ENCODE measurements around the gene TMEM132E.

Gene TMEM132E

GRCh38 chr17:34683390-34683789, 104.0 kb downstream of the TMEM132E start:
- Histone ChIP-seq H3K36me3 (ENCODE audit: control insufficient read depth in 2 of 2, insufficient read depth in 1 of 2, low read length in 2 of 2) (no peaks in the 10 kb centered on the region), H3K4me1 (ENCODE audit: control insufficient read depth, insufficient read depth, low read length) (no peaks in the 10 kb centered on the region), H3K9me3 (ENCODE audit: control insufficient read depth, insufficient read depth, low read depth, low read length) (no peaks in the 10 kb centered on the region), H3K4me3 (ENCODE audit: low read depth, low read length) (no peak overlapping the region), H3K27ac (ENCODE audit: extremely low read depth, low read depth, low read length) (no peak overlapping the region)
- CTCF ChIA-PET = interaction anchor here (0.7 kb wide), 2 partner anchors 295 to 441 kb away, joined by 3 read pairs; no protein-coding TSS in a partner anchor
- POLR2A ChIA-PET = no interaction called here
- TF ChIP-seq ZNF518A (tag by site-specific recombination; conservative IDR thresholded peaks at IDR 0.05; ENCODE audit: low read depth) (no peak), RBAK (tag by site-specific recombination; IDR thresholded peaks at IDR 0.05) (no peak), SP2 (tag by site-specific recombination; IDR thresholded peaks at IDR 0.05) (no peak), WT1 (tag by site-specific recombination; IDR thresholded peaks at IDR 0.05) (no peak), ZNF501 (tag by site-specific recombination; IDR thresholded peaks at IDR 0.05) (no peak), ZNF747 (tag by site-specific recombination; IDR thresholded peaks at IDR 0.05) (no peak), YY2 (tag by site-specific recombination; IDR thresholded peaks at IDR 0.05) (no peak), ZNF19 (tag by site-specific recombination; IDR thresholded peaks at IDR 0.05; ENCODE audit: low read depth) (no peak), FEZF1 (tag by site-specific recombination; IDR thresholded peaks at IDR 0.05) (no peak), ZNF184 (tag by site-specific recombination; IDR thresholded peaks at IDR 0.05) (no peak)
- TF ChIP-seq, protein P1, sequence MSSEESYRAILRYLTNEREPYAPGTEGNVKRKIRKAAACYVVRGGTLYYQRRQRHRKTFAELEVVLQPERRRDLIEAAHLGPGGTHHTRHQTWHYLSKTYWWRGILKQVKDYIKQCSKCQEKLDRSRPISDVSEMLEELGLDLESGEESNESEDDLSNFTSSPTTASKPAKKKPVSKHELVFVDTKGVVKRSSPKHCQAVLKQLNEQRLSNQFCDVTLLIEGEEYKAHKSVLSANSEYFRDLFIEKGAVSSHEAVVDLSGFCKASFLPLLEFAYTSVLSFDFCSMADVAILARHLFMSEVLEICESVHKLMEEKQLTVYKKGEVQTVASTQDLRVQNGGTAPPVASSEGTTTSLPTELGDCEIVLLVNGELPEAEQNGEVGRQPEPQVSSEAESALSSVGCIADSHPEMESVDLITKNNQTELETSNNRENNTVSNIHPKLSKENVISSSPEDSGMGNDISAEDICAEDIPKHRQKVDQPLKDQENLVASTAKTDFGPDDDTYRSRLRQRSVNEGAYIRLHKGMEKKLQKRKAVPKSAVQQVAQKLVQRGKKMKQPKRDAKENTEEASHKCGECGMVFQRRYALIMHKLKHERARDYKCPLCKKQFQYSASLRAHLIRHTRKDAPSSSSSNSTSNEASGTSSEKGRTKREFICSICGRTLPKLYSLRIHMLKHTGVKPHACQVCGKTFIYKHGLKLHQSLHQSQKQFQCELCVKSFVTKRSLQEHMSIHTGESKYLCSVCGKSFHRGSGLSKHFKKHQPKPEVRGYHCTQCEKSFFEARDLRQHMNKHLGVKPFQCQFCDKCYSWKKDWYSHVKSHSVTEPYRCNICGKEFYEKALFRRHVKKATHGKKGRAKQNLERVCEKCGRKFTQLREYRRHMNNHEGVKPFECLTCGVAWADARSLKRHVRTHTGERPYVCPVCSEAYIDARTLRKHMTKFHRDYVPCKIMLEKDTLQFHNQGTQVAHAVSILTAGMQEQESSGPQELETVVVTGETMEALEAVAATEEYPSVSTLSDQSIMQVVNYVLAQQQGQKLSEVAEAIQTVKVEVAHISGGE (tag by site-specific recombination; conservative IDR thresholded peaks at IDR 0.05; ENCODE audit: low read depth) = no peak

All from HEK293 (cell line).